ENCODE results near the gene CHEK2. TPM values are rescaled to one million over a fixed set of nuclear protein-coding genes. Genes with fewer than 3 reads are reported as not detected.

Gene CHEK2
- 13.2 and 14.9 TPM in 2 replicates for total RNA-seq

DNA sequence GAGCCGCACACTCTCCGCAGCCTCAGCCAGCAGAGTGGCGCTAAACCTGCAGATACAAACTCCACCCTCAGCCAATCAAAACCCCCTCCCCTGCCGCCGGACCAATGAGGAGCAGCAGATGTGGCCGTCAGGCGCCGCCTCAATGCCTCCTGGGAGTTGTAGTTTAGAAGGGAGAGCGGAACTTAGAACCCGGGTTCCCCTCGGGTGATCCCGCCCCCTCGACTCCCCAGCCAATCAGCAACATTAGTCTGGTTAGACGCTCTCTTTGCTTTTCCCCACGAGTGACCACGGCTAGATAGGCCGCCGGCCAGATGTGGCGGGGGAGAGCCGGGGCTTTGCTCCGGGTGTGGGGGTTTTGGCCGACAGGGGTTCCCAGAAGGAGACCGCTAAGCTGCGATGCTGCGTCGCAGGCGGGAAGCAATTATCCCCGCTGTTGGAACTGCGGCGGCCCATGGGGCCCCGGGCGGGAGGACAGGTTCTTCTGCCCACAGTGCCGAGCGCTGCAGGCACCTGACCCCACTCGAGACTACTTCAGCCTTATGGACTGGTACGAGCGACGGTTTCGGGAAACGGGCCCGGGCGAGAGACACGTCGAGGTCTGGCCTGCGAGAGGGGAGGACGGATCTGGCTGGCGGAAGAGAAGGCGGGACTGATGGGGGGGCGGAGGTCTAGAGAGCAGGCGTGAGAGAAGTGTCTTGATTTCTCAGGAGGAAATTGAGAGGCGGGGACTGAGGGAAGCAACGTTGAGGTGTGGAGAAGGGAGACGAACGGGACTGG, at the start of gene CHEK2, which contains the start of gene HSCB:
CHEK2 (minus strand) TSS at position 36 of the 777 bp plus-strand sequence. CDS start 7,099 bp downstream, outside the sequence.
HSCB (plus strand) TSS at position 255 of the 777 bp plus-strand sequence; CDS start at position 312, 57 bp downstream.

DNA sequence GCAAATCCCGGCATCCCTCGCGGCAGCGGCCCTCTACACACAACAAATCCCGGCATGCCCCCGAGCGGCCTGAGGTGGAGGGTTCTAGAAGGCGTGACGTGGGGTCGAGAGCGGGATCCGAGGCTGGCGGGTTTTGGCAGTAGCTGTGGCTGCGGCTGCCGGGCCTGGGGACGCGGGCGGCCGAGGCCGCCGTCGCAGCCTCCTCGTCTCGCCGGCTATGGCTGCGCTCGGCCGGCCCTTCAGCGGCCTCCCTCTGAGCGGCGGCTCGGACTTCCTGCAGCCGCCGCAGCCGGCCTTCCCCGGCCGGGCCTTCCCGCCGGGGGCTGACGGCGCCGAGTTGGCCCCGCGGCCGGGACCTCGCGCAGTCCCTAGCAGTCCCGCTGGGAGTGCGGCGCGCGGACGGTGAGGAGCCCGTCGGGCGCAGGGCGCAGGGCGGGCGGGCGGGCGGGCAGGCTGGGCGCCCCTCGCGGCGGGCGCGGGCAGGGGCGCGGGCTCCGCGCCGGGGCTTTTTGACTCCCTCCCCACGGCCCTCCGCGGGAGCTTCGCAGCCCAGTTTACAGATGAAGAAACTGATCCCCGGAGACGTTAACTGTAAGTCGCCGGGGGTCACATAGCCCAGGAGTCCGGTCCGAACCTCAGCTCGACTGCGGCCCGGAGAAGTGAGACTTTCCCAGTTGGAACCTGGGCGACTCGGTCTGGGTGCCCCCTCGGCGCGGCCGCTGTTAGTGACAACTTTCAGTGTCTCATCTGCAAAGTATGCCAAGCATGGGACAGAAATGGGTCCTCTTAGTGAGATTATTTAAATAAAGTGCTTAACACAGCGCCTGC, 31.2 kb upstream of the CHEK2 start, which contains the start of gene CCDC117:
CCDC117 (plus strand) TSS at position 63 of the 828 bp plus-strand sequence; CDS start at position 218, 155 bp downstream.

GRCh38 chr22:28679611-28680287, 61.9 kb downstream of the CHEK2 start, which contains the start of gene TTC28:
Gene TTC28, minus strand, starts transcription at chr22:28679840. Its CDS starts 117 bp downstream, at chr22:28679723.

Other genes starting within 250 kb of the CHEK2 start
- gene TTC28, start 62.0 kb downstream of the CHEK2 start, total RNA-seq = 45.1 and 62.4 TPM in 2 replicates
- 19.0 and 28.6 TPM in 2 replicates for gene HSCB, start 219 bp upstream of the CHEK2 start, total RNA-seq
- 15.8 and 21.9 TPM in 2 replicates for gene CCDC117, start 30.9 kb upstream of the CHEK2 start, total RNA-seq
- gene XBP1, start 58.7 kb upstream of the CHEK2 start, total RNA-seq = 137 and 165 TPM in 2 replicates
- 3.7 and 5.1 TPM in 2 replicates for gene ZNRF3, start 141.8 kb upstream of the CHEK2 start, total RNA-seq